GM21528 (cell line): ENCODE measurements around the gene SMAD1.

Experiments
- ATAC-seq: cut with Tn5 transposase; IDR thresholded peaks from one replicate; pipeline ENCODE4 v1.9.1; 2021; ENCODE audit warnings: mild to moderate bottlenecking, moderate library complexity; ENCODE audit not compliant: unreplicated experiment, low FRiP score

The SMAD1 gene

DNA sequence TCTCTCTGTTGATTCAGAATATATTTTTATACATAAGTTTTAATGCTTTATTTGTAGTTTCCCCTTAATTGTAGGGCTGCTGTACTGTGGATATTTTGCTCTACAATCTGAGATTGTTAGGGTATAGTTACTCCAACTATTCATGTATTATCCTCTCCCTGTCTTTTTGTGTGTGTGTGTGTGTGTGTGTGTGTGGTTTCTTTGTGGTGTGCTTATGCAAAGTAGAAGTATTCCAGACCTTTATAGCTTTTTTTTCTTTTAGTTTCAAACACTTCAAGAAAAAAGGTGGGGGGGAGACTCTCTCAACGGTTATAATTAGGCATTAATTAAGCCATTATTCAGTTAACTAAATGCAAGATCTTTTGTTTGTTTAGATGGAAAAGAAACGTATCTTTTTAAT lies 6.7 kb downstream of the SMAD1 start:
- ATAC-seq = no peak

DNA sequence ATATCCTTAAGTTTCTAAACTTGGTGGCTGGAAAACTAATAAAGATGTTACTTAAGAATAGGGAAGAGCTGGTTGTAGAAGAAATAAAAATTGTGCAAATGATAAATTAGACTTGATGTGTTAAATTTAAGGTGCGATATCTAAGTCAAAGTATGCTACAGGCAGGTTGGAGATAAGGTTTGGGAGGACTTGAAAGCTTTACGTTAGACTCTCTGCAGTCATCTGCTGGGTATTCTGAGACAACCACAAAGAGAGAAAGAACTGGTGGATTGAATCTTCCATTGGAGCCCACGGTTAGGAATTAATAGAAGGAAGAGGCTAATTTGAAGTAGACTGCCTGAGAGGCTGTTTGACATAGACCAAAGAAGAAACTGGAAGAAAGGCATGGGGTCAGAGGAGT lies 7.9 kb downstream of the SMAD1 start:
- ATAC-seq = no peak

DNA sequence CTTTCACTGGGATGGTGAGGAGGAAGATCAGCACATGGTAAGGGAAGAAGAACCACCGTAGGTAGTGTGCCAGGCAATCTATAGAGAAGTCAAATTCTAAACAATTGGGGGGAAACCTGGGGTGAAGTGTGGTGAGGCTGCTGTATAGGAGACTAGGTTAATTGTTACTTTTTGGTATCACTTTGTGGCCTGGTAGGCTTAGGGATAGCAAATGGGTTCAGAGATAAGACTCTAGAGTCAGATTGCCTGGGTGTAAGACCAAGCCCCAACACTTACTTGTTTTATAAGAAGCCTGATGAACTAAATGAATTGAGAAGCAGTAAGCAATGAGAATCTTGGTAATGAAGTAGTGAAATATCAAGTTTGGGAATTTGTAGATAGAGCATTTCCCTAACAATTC lies 8.7 kb downstream of the SMAD1 start:
- ATAC-seq = no peak

DNA sequence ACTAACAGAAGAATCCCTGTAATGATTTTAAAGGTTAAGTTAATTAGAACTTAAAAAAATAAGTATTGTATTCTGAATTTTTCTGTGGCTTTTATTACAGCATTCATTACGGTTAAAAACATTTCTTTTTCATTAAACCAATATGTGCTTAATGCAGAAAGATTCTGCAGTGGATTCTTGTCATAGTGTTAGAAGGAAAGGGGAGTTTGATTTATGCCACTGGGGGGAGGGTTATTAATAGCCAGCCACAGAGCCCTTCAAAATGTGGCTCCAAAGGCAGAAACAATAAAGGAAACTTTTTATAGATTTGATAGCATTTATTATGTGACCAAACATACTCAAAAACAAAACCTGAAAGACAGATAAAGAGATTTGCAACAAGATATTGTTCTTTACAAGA lies 9.1 kb downstream of the SMAD1 start:
- ATAC-seq = no peak

DNA sequence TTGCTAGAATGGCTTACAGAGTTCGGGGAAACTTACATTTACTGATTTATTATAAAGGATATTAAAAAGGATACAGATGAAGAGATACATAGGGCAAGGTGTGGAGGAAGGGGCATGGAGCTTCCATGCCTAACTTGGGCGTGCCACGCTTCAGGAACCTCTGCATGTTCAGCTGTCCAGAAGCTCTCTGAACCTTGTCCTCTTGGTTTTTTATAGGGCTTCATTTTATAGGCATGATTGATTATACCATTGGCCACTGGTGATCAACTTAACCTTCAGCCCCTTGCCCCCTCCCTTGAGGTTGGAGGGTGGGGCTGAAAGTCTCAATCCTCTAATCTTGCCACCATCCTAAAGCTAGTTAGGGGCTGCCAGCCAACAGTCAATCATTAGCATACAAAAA lies 10.7 kb downstream of the SMAD1 start:
- ATAC-seq = no peak

DNA sequence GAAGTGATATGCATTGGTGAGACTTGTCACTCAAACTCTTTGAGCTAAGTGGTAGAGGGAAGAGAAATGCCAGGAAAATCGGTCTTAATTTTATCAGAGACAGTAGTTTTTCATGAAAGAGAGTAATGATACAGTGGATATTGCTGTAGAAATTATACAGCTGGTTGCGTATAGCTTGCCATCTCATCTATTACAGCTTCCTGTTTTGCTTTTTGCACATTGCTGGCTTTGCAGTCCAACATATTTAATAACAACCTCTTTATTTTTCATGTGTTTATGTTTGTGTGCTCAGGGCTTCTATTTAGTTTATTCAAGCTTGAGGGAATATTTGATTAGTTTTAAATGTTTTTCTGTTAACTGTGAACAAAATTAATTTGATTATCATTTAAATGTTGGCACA lies 11.5 kb downstream of the SMAD1 start:
- ATAC-seq = no peak

DNA sequence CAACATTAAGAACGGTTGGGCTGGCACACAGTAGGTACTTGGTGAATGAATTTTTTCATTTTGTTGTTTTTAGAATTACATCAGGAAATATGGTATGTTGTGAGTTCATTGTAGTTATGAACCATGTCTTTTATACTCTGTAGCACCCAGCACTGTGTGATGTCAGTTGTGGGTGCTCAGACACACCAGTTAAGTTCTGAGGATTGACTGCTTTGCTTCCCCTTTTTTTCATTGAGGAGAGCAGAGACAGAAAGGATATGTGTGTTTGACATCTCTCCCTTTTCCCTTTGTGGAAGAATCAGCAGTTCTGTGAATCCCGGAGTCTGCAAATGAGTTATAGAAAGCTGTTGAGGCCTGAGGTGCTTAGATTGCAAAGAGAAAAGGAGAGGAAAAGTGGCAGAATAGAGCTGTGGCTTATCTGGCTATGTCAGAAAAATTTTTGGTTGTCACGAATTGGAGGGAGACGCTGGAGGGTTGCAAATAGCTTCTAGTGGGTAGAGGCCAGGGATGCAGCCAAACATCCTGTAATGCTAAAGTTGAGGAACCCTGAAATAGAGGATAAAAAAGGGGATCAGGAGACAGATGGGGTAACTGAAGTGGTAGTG lies 13.1 kb downstream of the SMAD1 start:
- no peak for ATAC-seq

DNA sequence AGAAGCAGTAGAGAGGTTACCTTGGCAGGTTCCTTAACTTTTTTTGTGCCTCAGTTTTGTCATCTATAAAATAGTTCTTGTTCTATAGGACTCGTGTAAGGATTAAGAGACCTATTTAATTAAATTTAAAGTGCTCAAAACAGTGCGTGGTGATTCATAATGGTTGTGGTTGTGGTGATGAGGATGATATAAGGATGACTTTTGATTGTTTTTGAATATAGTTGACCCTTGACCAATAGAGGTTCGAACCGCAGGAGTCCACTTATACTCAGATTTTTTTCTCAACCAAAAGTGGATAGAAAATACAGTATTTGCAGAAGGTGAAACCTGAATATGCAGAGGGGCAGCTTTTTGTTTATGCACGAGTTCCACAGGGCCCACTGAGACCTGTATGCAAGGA lies 14.6 kb downstream of the SMAD1 start:
- no peak for ATAC-seq

DNA sequence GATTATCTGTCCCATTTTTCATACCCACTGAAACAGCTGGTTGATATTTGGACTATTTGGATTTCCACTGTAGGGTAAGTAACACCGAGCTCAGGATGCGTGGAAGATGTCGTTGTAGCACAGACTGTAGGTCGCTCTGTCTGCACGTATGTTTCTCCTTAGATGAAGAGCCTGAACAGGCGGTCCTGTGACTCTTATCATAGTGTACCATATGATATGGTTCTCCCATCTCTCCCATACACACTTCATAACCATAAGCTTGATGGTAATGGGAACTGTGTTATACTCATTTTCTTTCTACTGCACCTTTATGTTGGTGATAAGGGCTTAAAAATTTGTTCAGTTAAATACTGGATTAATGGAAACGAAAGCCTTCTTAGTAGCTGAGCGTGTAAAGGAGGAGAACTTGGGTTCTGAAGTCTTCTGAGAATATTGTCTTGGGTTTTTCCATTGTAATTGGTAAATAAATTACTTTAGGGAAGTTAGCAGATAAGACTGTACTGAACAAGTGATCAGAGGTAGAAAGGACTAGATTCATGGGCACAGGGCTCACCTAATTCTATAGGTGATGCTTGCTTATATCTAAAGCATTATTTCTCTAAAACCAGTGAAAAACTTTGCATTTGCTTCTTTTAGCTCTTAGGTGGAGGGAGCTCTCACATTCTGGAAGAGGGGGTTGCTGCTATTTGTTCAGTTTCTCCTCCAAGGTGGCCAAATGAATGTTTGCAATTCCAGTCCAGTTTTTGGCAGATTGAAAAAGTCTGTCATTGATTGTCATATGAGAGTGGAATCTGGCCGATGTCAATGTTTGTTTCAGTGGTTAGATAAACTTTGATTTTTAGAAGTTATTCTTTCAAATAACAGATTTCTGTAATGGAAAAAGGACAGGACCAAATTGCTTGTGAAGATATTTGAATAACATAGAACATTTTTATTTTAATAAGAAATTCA lies 15.8 kb downstream of the SMAD1 start:
- no peak for ATAC-seq

DNA sequence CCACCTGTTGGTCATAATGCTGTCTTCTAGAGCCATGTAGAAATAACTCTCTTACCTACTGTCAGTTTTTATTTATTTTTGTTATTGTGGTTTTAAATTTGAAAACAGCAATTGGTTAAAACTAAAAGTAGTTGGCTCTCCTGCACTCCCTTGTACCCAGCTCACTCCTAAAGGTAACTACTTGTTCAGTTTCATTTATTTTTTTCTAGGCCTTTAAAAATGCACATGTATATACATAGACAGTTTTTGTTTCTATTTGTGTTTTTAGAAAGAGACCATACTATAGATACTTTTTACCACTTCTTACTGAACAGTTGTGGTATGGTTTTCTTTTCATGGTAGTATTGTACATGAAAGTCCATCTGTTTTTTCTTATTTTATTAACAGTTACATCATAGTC lies 16.8 kb downstream of the SMAD1 start:
- ATAC-seq = peak; percentile 80

DNA sequence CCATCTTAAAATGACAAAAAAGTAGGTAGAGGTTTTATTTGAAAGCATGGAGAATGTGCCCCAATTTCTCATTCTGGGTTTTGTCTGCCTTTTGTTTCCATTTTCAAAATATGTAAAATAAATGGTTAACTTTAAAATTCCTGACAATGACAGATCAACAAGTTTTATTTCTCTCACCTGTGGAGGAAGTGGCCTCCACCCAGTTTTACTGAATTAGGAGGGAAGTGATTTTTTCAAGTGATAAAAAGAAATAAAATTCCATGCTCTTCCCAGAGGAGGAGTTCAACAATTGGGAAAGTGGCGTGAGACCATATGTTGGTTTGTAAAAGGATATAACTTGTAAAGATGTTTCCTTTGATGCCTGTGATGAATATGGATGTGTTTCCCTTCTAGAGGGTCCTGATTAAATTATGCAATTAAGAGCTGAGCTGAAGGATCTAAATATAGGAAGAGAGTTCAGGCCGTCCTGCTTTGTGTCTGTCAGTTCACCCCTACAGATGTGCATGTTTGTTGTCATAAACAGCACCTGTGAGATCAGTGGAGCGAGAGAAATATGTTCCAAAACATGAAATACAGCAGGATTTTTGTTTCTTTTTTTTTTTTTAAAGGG lies 19.5 kb downstream of the SMAD1 start:
- no peak for ATAC-seq

DNA sequence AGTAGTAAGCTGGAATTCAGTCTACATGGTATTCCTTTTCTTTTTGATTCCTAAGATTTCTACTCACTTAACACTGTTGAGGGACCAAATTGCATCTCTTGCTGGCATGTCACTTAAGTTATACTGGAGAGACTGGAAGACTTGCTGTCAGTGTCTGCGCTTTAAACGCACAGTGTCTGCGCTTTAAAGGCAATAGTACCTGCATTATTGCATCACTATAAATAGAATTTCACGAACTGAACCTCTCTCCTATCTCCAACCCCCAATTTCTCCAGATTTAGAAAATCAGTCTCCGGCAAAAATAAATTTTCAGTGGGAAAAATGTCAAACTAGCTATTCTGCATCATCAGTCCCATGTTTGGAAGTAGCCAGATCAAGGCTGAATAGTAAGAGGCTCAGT lies 21.2 kb downstream of the SMAD1 start:
- ATAC-seq = no peak

DNA sequence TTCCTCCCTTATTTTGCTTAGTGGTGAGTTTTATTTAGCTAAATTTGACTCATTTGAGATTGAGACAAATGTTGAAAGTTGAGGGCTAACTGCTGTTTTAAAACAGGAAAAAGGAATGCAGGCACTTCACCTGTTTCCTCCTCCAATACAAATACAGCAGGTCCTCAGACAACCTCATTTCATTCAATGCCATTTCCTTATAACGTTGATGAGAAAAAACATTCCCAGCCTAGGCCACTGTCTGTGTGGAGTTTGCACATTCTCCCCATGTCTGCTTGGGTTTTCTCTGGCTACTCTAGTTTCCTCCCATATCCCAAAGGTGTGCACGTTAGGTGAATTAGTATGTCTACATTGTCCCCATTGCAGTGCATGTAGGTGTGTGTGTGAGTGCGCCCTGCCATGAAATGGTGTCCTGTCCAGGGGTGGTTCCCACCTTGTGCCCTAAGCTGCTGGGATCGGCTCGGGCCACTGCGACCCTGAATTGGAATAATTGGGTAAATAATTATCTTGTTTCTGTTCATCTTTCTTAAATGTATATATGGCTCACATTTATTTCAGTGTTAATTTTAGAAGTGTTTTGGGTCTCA lies 21.9 kb downstream of the SMAD1 start:
- ATAC-seq = no peak

DNA sequence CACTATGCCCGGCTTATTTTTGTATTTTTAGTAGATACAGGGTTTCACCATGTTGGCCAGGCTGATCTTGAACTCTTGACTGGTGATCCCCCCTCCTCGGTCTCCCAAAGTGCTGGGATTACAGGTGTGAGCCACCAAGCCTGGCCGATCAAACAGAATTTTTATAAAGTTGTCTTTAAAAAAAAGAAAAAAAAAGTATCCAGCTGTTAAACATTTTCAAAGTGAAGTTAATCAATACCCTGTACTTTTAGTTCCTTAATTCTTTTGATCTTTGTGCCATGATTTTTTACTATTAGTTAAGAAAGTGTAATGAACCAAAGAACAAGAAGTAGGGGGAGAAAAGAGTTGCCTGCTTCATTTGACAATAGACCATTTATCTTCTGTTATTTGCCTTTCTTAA lies 24.3 kb downstream of the SMAD1 start:
- no peak for ATAC-seq

DNA sequence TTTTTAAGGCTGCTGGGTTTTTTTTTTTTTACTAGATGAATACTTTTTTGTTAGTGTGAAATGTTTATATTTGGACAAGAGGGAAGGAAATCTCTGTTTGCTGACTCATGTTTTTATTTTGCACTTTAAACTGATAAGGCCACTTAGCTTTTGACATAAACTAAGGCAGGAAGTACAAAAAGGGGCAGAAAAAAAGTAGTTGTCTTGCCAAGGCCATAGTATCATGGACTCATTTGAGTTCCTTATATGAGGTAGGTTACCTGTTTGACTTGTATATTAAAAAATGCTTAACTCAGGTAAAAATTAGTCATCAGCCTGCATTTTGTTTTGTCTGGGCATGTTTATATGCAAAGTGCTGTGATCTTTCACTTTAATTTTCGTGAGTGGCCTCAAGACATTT lies 26.0 kb downstream of the SMAD1 start:
- ATAC-seq = no peak

DNA sequence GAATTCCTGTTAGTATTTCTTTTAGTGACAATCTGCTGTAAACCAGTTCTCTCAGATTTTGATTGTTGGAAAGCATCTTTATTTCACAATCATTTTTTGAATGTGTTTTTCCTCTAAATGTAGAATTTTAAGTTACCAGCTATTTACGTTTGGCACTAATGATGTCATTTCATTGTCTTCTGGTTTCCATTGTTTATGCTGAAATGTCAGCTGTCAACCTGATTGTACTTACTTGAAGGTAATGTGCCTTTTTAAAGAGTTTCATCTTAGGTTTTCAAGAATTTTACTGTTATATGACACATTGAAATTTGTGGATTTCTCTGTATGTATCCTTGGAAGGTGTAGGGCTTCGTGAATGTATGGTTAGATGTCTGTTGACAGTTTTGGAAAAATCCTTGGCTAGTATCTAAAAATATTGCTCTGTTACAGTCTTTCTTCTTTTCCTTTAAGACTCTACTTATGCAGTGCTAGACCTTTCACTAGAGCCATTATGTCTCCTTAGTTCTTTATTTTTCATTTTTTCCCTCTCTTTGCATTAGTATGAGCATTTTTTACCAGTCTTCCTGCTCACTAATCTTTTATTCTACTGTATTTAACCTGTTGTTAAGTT lies 30.4 kb downstream of the SMAD1 start:
- ATAC-seq = no peak

DNA sequence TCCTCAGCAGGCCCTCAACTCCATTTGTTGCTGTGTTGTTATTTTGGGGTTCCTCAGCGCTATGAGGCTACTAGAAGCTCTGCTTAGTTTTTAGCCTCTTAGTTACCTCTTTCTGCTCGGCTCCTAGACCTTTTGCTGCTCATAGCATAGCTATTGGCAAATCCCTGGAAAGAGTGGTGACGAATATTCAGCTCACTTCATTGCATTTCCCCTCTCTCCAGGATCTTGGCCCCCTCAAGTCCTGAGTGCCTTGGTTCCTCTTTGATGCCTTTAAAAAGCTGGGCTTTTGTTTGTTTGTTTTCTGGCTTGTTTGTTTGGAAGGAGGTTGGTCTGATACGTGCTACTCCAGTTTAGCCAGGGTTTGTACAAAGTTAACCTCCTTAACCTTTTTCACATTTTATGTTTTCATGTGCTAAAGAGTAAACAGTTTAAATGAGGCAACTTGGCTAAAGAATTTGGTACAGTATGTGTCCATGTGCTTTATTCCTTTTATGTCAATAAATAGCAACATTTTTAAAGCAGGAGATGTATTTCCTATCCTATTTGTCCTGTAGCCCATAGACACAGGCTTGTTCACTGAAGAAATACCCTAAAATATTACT lies 31.5 kb downstream of the SMAD1 start:
- no peak for ATAC-seq

DNA sequence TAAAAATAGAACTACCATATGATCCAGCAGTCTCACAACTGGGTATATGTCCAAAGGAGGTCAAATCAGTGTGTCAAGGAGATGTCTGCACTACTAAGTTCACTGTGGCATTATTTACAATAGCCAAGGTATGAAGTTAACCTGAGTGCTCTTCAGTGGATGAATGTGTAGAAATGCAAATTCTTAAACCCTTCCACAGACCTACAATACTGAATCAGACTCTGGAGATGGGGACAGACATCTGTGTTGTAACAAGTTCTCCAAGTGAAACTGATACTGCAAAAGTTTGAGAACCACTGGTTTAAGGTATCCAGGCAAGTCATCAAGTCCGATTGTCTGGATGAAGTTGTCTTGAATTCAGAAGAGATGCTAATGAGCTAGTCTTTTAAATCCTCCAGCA lies 38.5 kb downstream of the SMAD1 start:
- no peak for ATAC-seq

DNA sequence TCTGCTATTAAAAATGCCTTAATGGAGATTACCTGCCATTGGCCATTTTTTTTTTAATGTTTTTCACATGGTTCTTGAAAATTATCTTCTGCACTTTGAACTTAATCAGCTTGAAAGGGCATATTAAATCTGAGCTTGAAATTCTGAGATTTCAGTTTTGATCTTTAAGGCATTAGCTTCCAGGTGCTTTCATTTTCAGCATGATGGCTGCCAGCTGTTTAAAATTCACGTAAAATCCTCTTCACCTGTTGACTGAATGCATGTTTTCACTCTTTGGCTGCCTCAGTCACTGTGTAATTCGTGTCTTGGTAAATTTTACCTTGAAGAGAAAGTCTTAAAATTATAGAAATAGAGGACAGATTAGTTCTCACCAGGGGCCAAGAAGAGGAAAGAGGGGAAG lies 39.6 kb downstream of the SMAD1 start:
- ATAC-seq = peak; percentile 48

DNA sequence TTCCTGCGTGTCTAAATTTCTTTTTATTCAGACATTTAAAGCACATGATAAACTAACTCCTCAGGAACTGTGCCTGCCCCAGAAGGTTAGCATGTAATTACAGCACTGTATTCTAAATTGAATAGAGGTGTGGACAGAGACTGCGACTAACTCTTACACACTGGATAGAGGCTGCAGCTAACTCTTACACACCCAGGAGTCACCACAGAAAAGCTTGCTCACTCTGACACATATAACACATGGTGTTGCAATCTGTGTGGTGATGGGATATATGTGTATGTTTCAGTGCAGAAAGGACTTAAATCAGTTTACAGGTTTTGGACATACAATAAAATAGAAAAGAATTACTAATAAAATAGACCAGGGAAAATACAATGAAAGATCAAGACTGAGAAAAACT lies 41.5 kb downstream of the SMAD1 start:
- ATAC-seq = no peak

DNA sequence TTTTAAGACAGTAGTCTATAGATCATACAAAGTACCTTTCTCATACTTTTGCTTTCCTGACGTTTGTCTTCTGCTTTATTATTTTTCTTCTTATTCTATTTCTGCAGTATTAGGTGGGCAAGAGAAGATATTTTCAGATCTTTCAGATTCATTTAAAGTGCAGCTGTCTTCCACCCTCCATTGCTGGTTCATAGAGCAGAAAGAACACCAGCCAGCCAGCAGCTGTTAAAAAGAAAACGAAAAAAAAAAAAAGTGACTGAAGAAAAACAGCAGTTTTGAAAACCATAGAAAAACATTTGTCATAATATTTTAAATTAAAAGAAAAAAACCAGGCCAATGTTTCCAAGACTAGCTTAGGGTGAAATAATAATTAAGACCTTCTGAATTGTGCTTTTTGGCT lies 42.9 kb downstream of the SMAD1 start:
- ATAC-seq = no peak
